Panc1 (cell line): ENCODE results near the gene CFAP74.

ENCODE experiments used
- CTCF ChIP-seq: fragments of 450-650 bp; IDR thresholded peaks from 2 replicates; pipeline ENCODE4 v1.5.1; 2017; ENCODE audit warnings: mild to moderate bottlenecking
- POLR2AphosphoS5 ChIP-seq: IDR thresholded peaks from 2 replicates; pipeline ENCODE4 v1.6.1; 2012; ENCODE audit warnings: mild to moderate bottlenecking, low read depth, low read length, moderate library complexity
- SIN3A ChIP-seq: IDR thresholded peaks from 2 replicates; pipeline ENCODE4 v1.6.1; 2012; ENCODE audit warnings: low read depth, mild to moderate bottlenecking, low read length, moderate library complexity, borderline replicate concordance; ENCODE audit not compliant: insufficient read depth
- TCF7L2 ChIP-seq: IDR thresholded peaks from 2 replicates; pipeline ENCODE4 v1.6.1; 2011; ENCODE audit warnings: mild to moderate bottlenecking, low read depth, low read length, inconsistent platforms
- TF ChIP-seq, protein P1 (sequence below), 2 experiments: IDR thresholded peaks; 2 replicates each; pipeline ENCODE4 v1.6.1; 2011 to 2012; ENCODE audit warnings: low read depth in 2 of 2, control low read depth in 1 of 2, low read length in 1 of 2, mild to moderate bottlenecking in 1 of 2, moderate library complexity in 1 of 2; ENCODE audit not compliant: insufficient read depth in 1 of 2

GRCh38 chr1:1941868-1942752 lies 61.5 kb downstream of the CFAP74 start:
- TF ChIP-seq CTCF, result no peak
- no peak for TF ChIP-seq POLR2AphosphoS5
- TF ChIP-seq, protein P1, sequence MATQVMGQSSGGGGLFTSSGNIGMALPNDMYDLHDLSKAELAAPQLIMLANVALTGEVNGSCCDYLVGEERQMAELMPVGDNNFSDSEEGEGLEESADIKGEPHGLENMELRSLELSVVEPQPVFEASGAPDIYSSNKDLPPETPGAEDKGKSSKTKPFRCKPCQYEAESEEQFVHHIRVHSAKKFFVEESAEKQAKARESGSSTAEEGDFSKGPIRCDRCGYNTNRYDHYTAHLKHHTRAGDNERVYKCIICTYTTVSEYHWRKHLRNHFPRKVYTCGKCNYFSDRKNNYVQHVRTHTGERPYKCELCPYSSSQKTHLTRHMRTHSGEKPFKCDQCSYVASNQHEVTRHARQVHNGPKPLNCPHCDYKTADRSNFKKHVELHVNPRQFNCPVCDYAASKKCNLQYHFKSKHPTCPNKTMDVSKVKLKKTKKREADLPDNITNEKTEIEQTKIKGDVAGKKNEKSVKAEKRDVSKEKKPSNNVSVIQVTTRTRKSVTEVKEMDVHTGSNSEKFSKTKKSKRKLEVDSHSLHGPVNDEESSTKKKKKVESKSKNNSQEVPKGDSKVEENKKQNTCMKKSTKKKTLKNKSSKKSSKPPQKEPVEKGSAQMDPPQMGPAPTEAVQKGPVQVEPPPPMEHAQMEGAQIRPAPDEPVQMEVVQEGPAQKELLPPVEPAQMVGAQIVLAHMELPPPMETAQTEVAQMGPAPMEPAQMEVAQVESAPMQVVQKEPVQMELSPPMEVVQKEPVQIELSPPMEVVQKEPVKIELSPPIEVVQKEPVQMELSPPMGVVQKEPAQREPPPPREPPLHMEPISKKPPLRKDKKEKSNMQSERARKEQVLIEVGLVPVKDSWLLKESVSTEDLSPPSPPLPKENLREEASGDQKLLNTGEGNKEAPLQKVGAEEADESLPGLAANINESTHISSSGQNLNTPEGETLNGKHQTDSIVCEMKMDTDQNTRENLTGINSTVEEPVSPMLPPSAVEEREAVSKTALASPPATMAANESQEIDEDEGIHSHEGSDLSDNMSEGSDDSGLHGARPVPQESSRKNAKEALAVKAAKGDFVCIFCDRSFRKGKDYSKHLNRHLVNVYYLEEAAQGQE (IDR thresholded peaks at IDR 0.05; ENCODE audit: insufficient read depth in 1 of 2, low read depth in 2 of 2, low read length in 1 of 2), result no peak
- no peak for TF ChIP-seq TCF7L2
- no peak for TF ChIP-seq SIN3A
